Lower leg skin (tissue), 4 donors: Measurements from ENCODE around the gene S1PR4. TPM values are rescaled to one million over a fixed set of nuclear protein-coding genes. Genes with fewer than 3 reads are reported as not detected.

Experiments used
- DNase-seq, 2 donors: peaks; one replicate each; pipeline ENCODE4 v3.0.0-alpha.2; 2019; ENCODE audit warnings: low spot score in 2 of 2
- H3K4me3 ChIP-seq: fragments of 200-600 bp; sonication (generic); 2 replicates; pipeline ENCODE4 v1.5.1; 2017; ENCODE audit warnings: mild to moderate bottlenecking, low read depth; ENCODE audit not compliant: poor library complexity, severe bottlenecking
- CTCF ChIP-seq, 3 donors: fragments of 450-650 bp; IDR thresholded peaks; one replicate each; pipeline ENCODE4 v1.5.1; 2016; ENCODE audit warnings: antibody characterized with exemption in 3 of 3, mild to moderate bottlenecking in 3 of 3, moderate library complexity in 2 of 3
- POLR2A ChIP-seq, 2 donors: fragments of 450-650 bp; IDR thresholded peaks; one replicate each; pipeline ENCODE4 v1.6.1; 2016 to 2017; ENCODE audit warnings: antibody characterized with exemption in 2 of 2, mild to moderate bottlenecking in 1 of 2, moderate library complexity in 1 of 2
- WGBS, 2 donors: methylation state at CpG; one replicate each; pipeline ENCODE4 v1.1.5; 2018; 5-methylcytosine and 5-hydroxymethylcytosine counted together
- intact Hi-C: fragments of 100-400 bp; cut with DNase I; formaldehyde crosslinking; loops from one replicate; pipeline ENCODE4 v1.15.0; 2023; ENCODE audit warnings: low total_unique reads
- total RNA-seq, 4 donors: library from RNA; depleted of rRNA; stranded (reverse); fragments of >200 nt; gene quantifications; one replicate each; pipeline ENCODE4 v1.1.0, GENCODE V29; 2016

S1PR4 gene
- total RNA-seq, 4 donors from 2014 or later = 0.19 to 3.4 (median 2.2) TPM; not detected in 1

GRCh38 chr19:3186160-3186688 is 7.7 kb downstream of the S1PR4 start:
- peak overlapping the region; percentile 64 for H3K4me3 ChIP-seq
- intact Hi-C loops = no loop called here
- WGBS, 2 donors = 0% methylated on average over 12 to 33 of the region's 38 CpGs

GRCh38 chr19:3186891-3187661 is 8.5 kb downstream of the S1PR4 start:
- WGBS, 2 donors = 64 to 70% methylated on average over 23 of the region's 23 CpGs
- no peak for DNase-seq
- H3K4me3 ChIP-seq = no peak overlapping the region
- intact Hi-C loops = no loop called here
- TF ChIP-seq POLR2A (IDR thresholded peaks at IDR 0.05) = no peak
- TF ChIP-seq CTCF (IDR thresholded peaks at IDR 0.05) = no peak

More at GRCh38 chr19:3186160-3186688, 7.7 kb downstream of the S1PR4 start:
- TF ChIP-seq CTCF (IDR thresholded peaks at IDR 0.05) = no peak
- no peak for TF ChIP-seq POLR2A (IDR thresholded peaks at IDR 0.05)
- DNase-seq = no peak

- WGBS, 2 donors = 85% methylated on average over 34 to 36 of the region's 36 CpGs
- no peak overlapping the region for H3K4me3 ChIP-seq
Observed at GRCh38 chr19:3187662-3188511, 9.3 kb downstream of the S1PR4 start.

GRCh38 chr19:3188627-3189596 is 10.3 kb downstream of the S1PR4 start:
- intact Hi-C loops = no loop called here
- no peak overlapping the region for H3K4me3 ChIP-seq
- no peak for TF ChIP-seq CTCF (IDR thresholded peaks at IDR 0.05)
- no peak for TF ChIP-seq POLR2A (IDR thresholded peaks at IDR 0.05)
- 93 to 95% methylated on average over 34 to 35 of the region's 35 CpGs for WGBS, 2 donors
- no peak for DNase-seq

More at GRCh38 chr19:3187662-3188511, 9.3 kb downstream of the S1PR4 start:
- no peak for TF ChIP-seq POLR2A (IDR thresholded peaks at IDR 0.05)
- no peak for TF ChIP-seq CTCF (IDR thresholded peaks at IDR 0.05)
- DNase-seq = no peak
- intact Hi-C loops = no loop called here
